Activated B cell treated with CpG ODN at 0.5 μM for 24 hours (primary cell): ENCODE measurements around the gene NCOR2. TPM values are rescaled to one million over a fixed set of nuclear protein-coding genes. Genes with fewer than 3 reads are reported as not detected.

ENCODE experiments used
- ATAC-seq: fragments of 200-7000 bp; cut with Tn5 transposase; one replicate; pipeline ENCODE4 v1.10.0; 2021; ENCODE audit warnings: low read depth, mild to moderate bottlenecking, moderate library complexity
- CTCF ChIA-PET: fragments of 350-600 bp; sonication (Branson Sonifier 250); formaldehyde crosslinking; loops from one replicate; lab custom pipeline; 2021; ENCODE audit warnings: antibody characterized with exemption; lab: Charles Lee
- POLR2A ChIA-PET: fragments of 350-600 bp; sonication (Branson Sonifier 250); formaldehyde crosslinking; loops from one replicate; lab custom pipeline; 2021; ENCODE audit warnings: antibody characterized with exemption; lab: Charles Lee
- DNase-seq: peaks from one replicate; pipeline ENCODE4 v3.0.0; 2022
- H3K27ac Mint-ChIP-seq: one replicate; pipeline ENCODE4 v1.8.0; 2020; ENCODE audit warnings: mixed read lengths
- H3K27me3 Mint-ChIP-seq: one replicate; pipeline ENCODE4 v1.8.0; 2021; ENCODE audit warnings: mixed read lengths
- H3K36me3 Mint-ChIP-seq: one replicate; pipeline ENCODE4 v1.8.0; 2021; ENCODE audit warnings: low read depth, mixed read lengths
- H3K4me1 Mint-ChIP-seq: one replicate; pipeline ENCODE4 v1.8.0; 2021; ENCODE audit warnings: mixed read lengths
- H3K4me3 Mint-ChIP-seq: one replicate; pipeline ENCODE4 v1.8.0; 2020; ENCODE audit warnings: mild to moderate bottlenecking, mixed read lengths
- H3K9me3 Mint-ChIP-seq: one replicate; pipeline ENCODE4 v1.8.0; 2020; ENCODE audit warnings: mixed read lengths
- CTCF ChIP-seq: fragments of 200-600 bp; IDR thresholded peaks from one replicate; pipeline ENCODE4 v1.8.0; 2022; ENCODE audit warnings: antibody characterized with exemption, mild to moderate bottlenecking
- intact Hi-C: fragments of 100-400 bp; cut with micrococcal nuclease; formaldehyde crosslinking; loops from one replicate; pipeline ENCODE4 v1.15.1; 2024
- total RNA-seq: library from RNA; stranded (reverse); gene quantifications from 2 replicates; pipeline ENCODE4 v1.2.3, GENCODE V29; 2022

The NCOR2 gene
- total RNA-seq, 1 donor from 2014 or later = 154 TPM

GRCh38 chr12:124605150-124605882 lies 37.9 kb upstream of the NCOR2 start:
- Mint-ChIP-seq H3K27ac (no peak overlapping the region), H3K9me3 (no peaks in the 10 kb centered on the region), H3K4me3 (no peak overlapping the region), H3K36me3 (no peaks in the 10 kb centered on the region), H3K27me3 (peaks cover 7% of the 10 kb centered on the region), H3K4me1 (peaks cover 23% of the 10 kb centered on the region)
- DNase-seq = no peak
- POLR2A ChIA-PET = no interaction called here
- intact Hi-C loops = loop anchor here (5.0 kb wide), 1 partner anchor 38 kb away; the partner anchor contains the start of gene NCOR2
- TF ChIP-seq CTCF = no peak
- CTCF ChIA-PET = no interaction called here
- no peak for ATAC-seq

- POLR2A ChIA-PET = no interaction called here
- H3K27ac Mint-ChIP-seq = no peak overlapping the region
- intact Hi-C loops = no loop called here
- TF ChIP-seq CTCF = no peak
- H3K36me3 Mint-ChIP-seq = no peaks in the 10 kb centered on the region
- no peaks in the 10 kb centered on the region for H3K9me3 Mint-ChIP-seq
- H3K4me1 Mint-ChIP-seq = peaks cover 13% of the 10 kb centered on the region
- CTCF ChIA-PET = no interaction called here
- ATAC-seq (no peak), DNase-seq (no peak)
- H3K27me3 Mint-ChIP-seq = peaks cover 10% of the 10 kb centered on the region
- no peak overlapping the region for H3K4me3 Mint-ChIP-seq
Observed at GRCh38 chr12:124604264-124604680, 36.9 kb upstream of the NCOR2 start.

GRCh38 chr12:124603831-124604251 lies 36.4 kb upstream of the NCOR2 start:
- ATAC-seq (no peak), DNase-seq (no peak)
- H3K27me3 Mint-ChIP-seq = peaks cover 10% of the 10 kb centered on the region
- H3K4me3 Mint-ChIP-seq = no peak overlapping the region
- ChIA-PET POLR2A (no interaction called here), CTCF (no interaction called here)
- no peak overlapping the region for H3K27ac Mint-ChIP-seq
- peaks cover 9% of the 10 kb centered on the region for H3K4me1 Mint-ChIP-seq
- no peaks in the 10 kb centered on the region for H3K36me3 Mint-ChIP-seq
- no peak for TF ChIP-seq CTCF
- intact Hi-C loops = no loop called here
- H3K9me3 Mint-ChIP-seq = no peaks in the 10 kb centered on the region

GRCh38 chr12:124603100-124603541 lies 35.7 kb upstream of the NCOR2 start:
- H3K4me1 Mint-ChIP-seq = peaks cover 2% of the 10 kb centered on the region
- POLR2A ChIA-PET = no interaction called here
- H3K27ac Mint-ChIP-seq = no peak overlapping the region
- no peak for TF ChIP-seq CTCF
- peaks cover 10% of the 10 kb centered on the region for H3K27me3 Mint-ChIP-seq
- DNase-seq (no peak), ATAC-seq (no peak)
- no peak overlapping the region for H3K4me3 Mint-ChIP-seq
- H3K9me3 Mint-ChIP-seq = no peaks in the 10 kb centered on the region
- no peaks in the 10 kb centered on the region for H3K36me3 Mint-ChIP-seq
- CTCF ChIA-PET = no interaction called here
- intact Hi-C loops = no loop called here

- intact Hi-C loops = no loop called here
- no peak for DNase-seq
- Mint-ChIP-seq H3K27me3 (peaks cover 10% of the 10 kb centered on the region), H3K4me3 (no peak overlapping the region), H3K27ac (no peak overlapping the region), H3K9me3 (no peaks in the 10 kb centered on the region), H3K36me3 (no peaks in the 10 kb centered on the region), H3K4me1 (no peaks in the 10 kb centered on the region)
- CTCF ChIA-PET = no interaction called here
- no peak for ATAC-seq
- TF ChIP-seq CTCF = no peak
- POLR2A ChIA-PET = interaction anchor here (0.6 kb wide), 1 partner anchor 136 kb away, joined by 4 read pairs; no protein-coding TSS in a partner anchor
Observed at GRCh38 chr12:124601706-124602105, 34.3 kb upstream of the NCOR2 start.
